Endothelial cell of umbilical vein (primary cell): ENCODE measurements around the gene IRF8. TPM values are rescaled to one million over a fixed set of nuclear protein-coding genes. Genes with fewer than 3 reads are reported as not detected.

Experiments used
- BruUV-seq: library from RNA; stranded (reverse); fragments of 400-500 nt; replicated peaks from 2 replicates; lab custom pipeline; 2021; lab: Mats Ljungman, UMichigan
- CTCF ChIA-PET: fragments of 300-600, 350-600 bp; sonication (Branson Sonifier 250); formaldehyde crosslinking; loops from one replicate; lab custom pipeline; 2021; ENCODE audit warnings: antibody characterized with exemption, inconsistent platforms; lab: Charles Lee
- POLR2A ChIA-PET: fragments of 300-600, 350-600 bp; sonication (Branson Sonifier 250); formaldehyde crosslinking; loops from one replicate; lab custom pipeline; 2021; ENCODE audit warnings: antibody characterized with exemption, inconsistent platforms; lab: Charles Lee
- DNase-seq: peaks from one replicate; pipeline ENCODE4 v3.0.0-alpha.2; 2011; ENCODE audit warnings: low read depth, low spot score
- FAIRE-seq: peaks from 2 replicates; lab custom pipeline; 2011; peaks lifted over from hg19 to GRCh38; lab: Jason Lieb, UNC
- H2AFZ ChIP-seq: 2 replicates; pipeline ENCODE4 v1.6.0; 2012; ENCODE audit warnings: low read depth, low read length, control low read depth, inconsistent platforms
- H3K27ac ChIP-seq: 2 replicates; pipeline ENCODE4 v1.5.1; 2011; ENCODE audit warnings: low read depth, mild to moderate bottlenecking, control low read depth, low read length, moderate library complexity; ENCODE audit not compliant: insufficient read depth
- H3K27me3 ChIP-seq, 2 experiments: 2 replicates each; pipeline versions ENCODE4 v1.6.0 to v1.6.1; 2011; ENCODE audit warnings: low read length in 2 of 2, mixed read lengths in 1 of 2; ENCODE audit not compliant: control insufficient read depth in 2 of 2, insufficient read depth in 2 of 2
- H3K36me3 ChIP-seq, 2 experiments: 2 replicates in 1 of 2; 3 replicates in 1 of 2; pipeline ENCODE4 v1.5.1; 2011; ENCODE audit warnings: low read length in 2 of 2, mild to moderate bottlenecking in 1 of 2, moderate library complexity in 1 of 2; ENCODE audit not compliant: control insufficient read depth in 2 of 2, insufficient read depth in 2 of 2; ENCODE audit errors: extremely low read depth in 1 of 2
- H3K4me1 ChIP-seq: 3 replicates; pipeline ENCODE4 v1.5.1; 2011; ENCODE audit warnings: mild to moderate bottlenecking, low read length; ENCODE audit not compliant: control insufficient read depth, insufficient read depth; ENCODE audit errors: extremely low read depth
- H3K4me2 ChIP-seq: 2 replicates; pipeline ENCODE4 v1.6.1; 2011; ENCODE audit warnings: low read length, control low read depth, mixed read lengths; ENCODE audit not compliant: insufficient read depth
- H3K4me3 ChIP-seq, 3 experiments: fragments of 200-600 bp in 1 of 3; sonication (generic), shearing (Covaris generic) in 1 of 3; replicated peaks in 1 of 3; 2 replicates each; pipeline ENCODE4 v1.5.1; 2011 to 2016; ENCODE audit warnings: control low read depth in 3 of 3, low read length in 3 of 3, mild to moderate bottlenecking in 2 of 3, inconsistent platforms in 1 of 3, low read depth in 1 of 3, moderate library complexity in 1 of 3; ENCODE audit not compliant: insufficient read depth in 1 of 3
- H3K79me2 ChIP-seq: 2 replicates; pipeline ENCODE4 v1.6.0; 2012; ENCODE audit warnings: low read length, inconsistent platforms; ENCODE audit not compliant: control insufficient read depth, insufficient read depth
- H3K9ac ChIP-seq: replicated peaks from 2 replicates; pipeline ENCODE3; 2011; ENCODE audit warnings: low read length, control low read depth; ENCODE audit not compliant: insufficient read depth; ENCODE audit errors: extremely low read depth
- H3K9me1 ChIP-seq: replicated peaks from 3 replicates; pipeline ENCODE4 v1.6.0; 2011; ENCODE audit warnings: mild to moderate bottlenecking, low read length; ENCODE audit not compliant: control insufficient read depth, insufficient read depth; ENCODE audit errors: extremely low read depth
- H3K9me3 ChIP-seq: replicated peaks from 2 replicates; pipeline ENCODE4 v1.5.1; 2012; ENCODE audit warnings: low read length, inconsistent platforms; ENCODE audit not compliant: control insufficient read depth, insufficient read depth
- H4K20me1 ChIP-seq: replicated peaks from 2 replicates; pipeline ENCODE3; 2011; ENCODE audit warnings: mild to moderate bottlenecking, low read length; ENCODE audit not compliant: control insufficient read depth, insufficient read depth; ENCODE audit errors: extremely low read depth
- CTCF ChIP-seq, 2 donors: IDR thresholded peaks; 1 replicate in 1 of 2; 2 replicates in 1 of 2; pipeline ENCODE4 v1.5.1; 2011; ENCODE audit warnings: low read length in 2 of 2, mild to moderate bottlenecking in 2 of 2, moderate library complexity in 2 of 2, control low read depth in 1 of 2, inconsistent platforms in 1 of 2, low read depth in 1 of 2; ENCODE audit not compliant: insufficient read depth in 1 of 2; ENCODE audit errors: extremely low read depth in 1 of 2
- EZH2 ChIP-seq: IDR thresholded peaks from 2 replicates; pipeline ENCODE4 v1.6.1; 2012; ENCODE audit warnings: borderline replicate concordance, low read depth, mild to moderate bottlenecking, moderate library complexity, low read length, inconsistent platforms; ENCODE audit not compliant: severe bottlenecking
- FOS ChIP-seq: IDR thresholded peaks from 2 replicates; pipeline ENCODE4 v1.6.1; 2011; ENCODE audit warnings: mild to moderate bottlenecking, low read length, moderate library complexity, borderline replicate concordance; ENCODE audit not compliant: insufficient read depth
- GATA2 ChIP-seq: IDR thresholded peaks from 2 replicates; pipeline ENCODE4 v1.7.0; 2011; ENCODE audit warnings: low read depth, mild to moderate bottlenecking, moderate library complexity, mixed read lengths, low read length; ENCODE audit not compliant: insufficient read length, insufficient read depth
- JUN ChIP-seq: IDR thresholded peaks from 2 replicates; pipeline ENCODE4 v1.6.1; 2011; ENCODE audit warnings: borderline replicate concordance, low read depth; ENCODE audit not compliant: insufficient read length, insufficient read depth
- MAX ChIP-seq: IDR thresholded peaks from 2 replicates; pipeline ENCODE4 v1.6.1; 2011; ENCODE audit not compliant: insufficient read depth, insufficient read length
- MYC ChIP-seq: IDR thresholded peaks from one replicate; pipeline ENCODE4 v1.6.1; 2011; ENCODE audit warnings: mild to moderate bottlenecking, low read depth, low read length
- POLR2A ChIP-seq: IDR thresholded peaks from 2 replicates; pipeline ENCODE4 v1.6.1; 2012; ENCODE audit warnings: low read depth, mild to moderate bottlenecking, control low read depth, low read length
- POLR2AphosphoS5 ChIP-seq: IDR thresholded peaks from 2 replicates; pipeline ENCODE4 v1.6.1; 2012; ENCODE audit warnings: low read depth, mild to moderate bottlenecking, control low read depth, low read length, moderate library complexity; ENCODE audit not compliant: insufficient read depth
- dilution Hi-C: fragments of 300-500 bp; cut with MboI; formaldehyde crosslinking; loops from one replicate; pipeline ENCODE4 v1.15.0; 2019; ENCODE audit warnings: low sequenced_read_pairs; ENCODE audit not compliant: extremely low pct_ligation_motif_present
- intact Hi-C: fragments of 100-400 bp; cut with micrococcal nuclease; formaldehyde crosslinking; loops from one replicate; pipeline ENCODE4 v1.10.0; 2022
- polyA plus RNA-seq, 4 experiments: library from polyadenylated mRNA; depleted of rRNA in 3 of 4; stranded (reverse) in 3 of 4; unstranded in 1 of 4; fragments of >200 nt; gene quantifications; 2 replicates each; pipeline versions ENCODE4 v1.2.1 to v1.2.3, GENCODE V29; 2011 to 2012; ENCODE audit warnings: missing spikeins in 1 of 4
- total RNA-seq: library from RNA; stranded (reverse); gene quantifications from 2 replicates; pipeline ENCODE4 v1.2.3, GENCODE V29; 2021

Gene IRF8
- total and polyA plus RNA-seq, 2 donors (not counting 3 experiments of a cell fraction or from before 2014, with no cell fraction given): not detected

GRCh38 chr16:85900027-85900792 is 1.2 kb downstream of the IRF8 start:
- Histone ChIP-seq H3K9me3 (no peaks in the 10 kb centered on the region), H3K9me1 (no peaks in the 10 kb centered on the region), H3K36me3 (no peaks in the 10 kb centered on the region), H3K9ac (no peak overlapping the region), H3K4me1 (peaks cover 8% of the 10 kb centered on the region), H4K20me1 (no peaks in the 10 kb centered on the region), H3K4me2 (no peak overlapping the region), H3K4me3 (no peak overlapping the region), H3K27me3 (peaks cover 52 to 53% of the 10 kb centered on the region in 2 experiments), H3K27ac (no peak overlapping the region), H2AFZ (no peak overlapping the region), H3K79me2 (no peaks in the 10 kb centered on the region)
- ChIA-PET CTCF (no interaction called here), POLR2A (no interaction called here)
- FAIRE-seq (no peak), DNase-seq (no peak)
- intact Hi-C loops: no loop called here
- dilution Hi-C loops: no loop called here
- no TSS peak for BruUV-seq
- no peak for TF ChIP-seq CTCF (IDR thresholded peaks at IDR 0.05; ENCODE audit: extremely low read depth in 1 of 2, insufficient read depth in 1 of 2, low read depth in 1 of 2, low read length in 2 of 2)
- no peak for TF ChIP-seq FOS
- TF ChIP-seq MYC: no peak
- no peak for TF ChIP-seq MAX
- TF ChIP-seq POLR2AphosphoS5: no peak
- no peak for TF ChIP-seq GATA2
- TF ChIP-seq EZH2: no peak
- no peak for TF ChIP-seq JUN
- TF ChIP-seq POLR2A: no peak
